Measurements from ENCODE around the gene TOPBP1.
"Not testable (repeated sequence)": the region's sequence is repeated elsewhere in the genome, so short reads cannot be mapped to it uniquely, and the experiment has no call there.

TOPBP1 gene

DNA sequence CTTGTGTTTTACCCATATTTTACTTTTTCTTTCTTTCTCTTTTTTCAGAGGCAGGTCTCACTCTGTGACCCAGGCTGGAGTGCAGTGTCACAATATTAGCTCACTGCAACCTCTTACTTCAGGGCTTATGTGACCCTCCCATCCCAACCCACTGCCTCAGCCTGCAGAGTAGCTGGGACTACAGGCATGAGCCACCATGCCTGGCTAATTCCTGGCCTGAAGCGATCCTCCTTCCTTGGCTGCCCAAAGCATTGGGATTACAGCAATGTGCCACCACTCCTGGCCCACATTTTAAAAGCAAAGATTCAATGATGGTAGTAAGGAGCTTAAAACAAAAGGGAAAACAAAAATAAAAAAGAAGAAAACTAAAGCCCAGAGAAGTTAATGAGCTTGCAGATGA, 99.4 kb downstream of the TOPBP1 start:
- H3K4me2 ChIP-seq (ENCODE audit: insufficient read depth, low read length), result no peak overlapping the region
- no peak overlapping the region for H2AFZ ChIP-seq (ENCODE audit: low read depth, low read length)
- no peak overlapping the region for H3K27ac ChIP-seq (ENCODE audit: low read length)
- H3K36me3 ChIP-seq (ENCODE audit: insufficient read depth, low read length), result no peaks in the 10 kb centered on the region
- TF ChIP-seq, protein P1, sequence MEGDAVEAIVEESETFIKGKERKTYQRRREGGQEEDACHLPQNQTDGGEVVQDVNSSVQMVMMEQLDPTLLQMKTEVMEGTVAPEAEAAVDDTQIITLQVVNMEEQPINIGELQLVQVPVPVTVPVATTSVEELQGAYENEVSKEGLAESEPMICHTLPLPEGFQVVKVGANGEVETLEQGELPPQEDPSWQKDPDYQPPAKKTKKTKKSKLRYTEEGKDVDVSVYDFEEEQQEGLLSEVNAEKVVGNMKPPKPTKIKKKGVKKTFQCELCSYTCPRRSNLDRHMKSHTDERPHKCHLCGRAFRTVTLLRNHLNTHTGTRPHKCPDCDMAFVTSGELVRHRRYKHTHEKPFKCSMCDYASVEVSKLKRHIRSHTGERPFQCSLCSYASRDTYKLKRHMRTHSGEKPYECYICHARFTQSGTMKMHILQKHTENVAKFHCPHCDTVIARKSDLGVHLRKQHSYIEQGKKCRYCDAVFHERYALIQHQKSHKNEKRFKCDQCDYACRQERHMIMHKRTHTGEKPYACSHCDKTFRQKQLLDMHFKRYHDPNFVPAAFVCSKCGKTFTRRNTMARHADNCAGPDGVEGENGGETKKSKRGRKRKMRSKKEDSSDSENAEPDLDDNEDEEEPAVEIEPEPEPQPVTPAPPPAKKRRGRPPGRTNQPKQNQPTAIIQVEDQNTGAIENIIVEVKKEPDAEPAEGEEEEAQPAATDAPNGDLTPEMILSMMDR (IDR thresholded peaks at IDR 0.05; ENCODE audit: borderline replicate concordance, extremely low read depth, low read length, poor library complexity, severe bottlenecking), result no peak
- TF ChIP-seq EZH2 (IDR thresholded peaks at IDR 0.05; ENCODE audit: borderline replicate concordance, low read depth, low read length, severe bottlenecking), result no peak
- H3K4me1 ChIP-seq (ENCODE audit: insufficient read depth, low read length), result no peaks in the 10 kb centered on the region
- ATAC-seq (ENCODE audit: insufficient read depth, low read depth) (no peak), DNase-seq (no peak)
- H3K79me2 ChIP-seq (ENCODE audit: insufficient read depth, low read length), result no peaks in the 10 kb centered on the region
- no peak overlapping the region for H3K4me3 ChIP-seq (ENCODE audit: low read depth in 1 of 2, low read length in 2 of 2)
- no peak overlapping the region for H3K9ac ChIP-seq (ENCODE audit: low read depth, low read length)
- H4K20me1 ChIP-seq (ENCODE audit: insufficient read depth, low read length), result no peaks in the 10 kb centered on the region
- no peaks in the 10 kb centered on the region for H3K27me3 ChIP-seq (ENCODE audit: insufficient read depth, low read length, poor library complexity)
- H3K9me3 ChIP-seq (ENCODE audit: insufficient read depth, low read length, severe bottlenecking), result no peaks in the 10 kb centered on the region

DNA sequence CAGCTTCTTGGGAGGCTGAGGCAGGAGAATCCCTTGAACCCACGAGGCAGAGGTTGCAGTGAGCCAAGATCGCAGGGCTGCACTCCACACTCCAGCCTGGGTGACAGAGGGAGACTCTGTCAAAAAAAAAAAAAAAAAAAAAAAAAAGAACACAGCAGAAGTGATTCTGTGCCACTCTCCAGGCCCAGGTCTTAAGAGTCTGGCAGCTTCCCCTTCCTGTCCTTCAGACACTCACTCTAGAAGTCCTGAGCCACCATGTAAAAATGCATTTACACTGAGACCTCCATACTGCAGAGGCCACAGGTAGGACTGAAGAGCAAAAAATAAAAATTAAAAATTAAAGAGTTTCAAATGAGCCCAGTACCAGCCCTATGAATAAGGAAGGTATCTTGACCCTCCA, 100.1 kb downstream of the TOPBP1 start:
- H2AFZ ChIP-seq (ENCODE audit: low read depth, low read length), result no peak overlapping the region
- no peak for TF ChIP-seq EZH2 (IDR thresholded peaks at IDR 0.05; ENCODE audit: borderline replicate concordance, low read depth, low read length, severe bottlenecking)
- TF ChIP-seq, protein P1 (IDR thresholded peaks at IDR 0.05; ENCODE audit: borderline replicate concordance, extremely low read depth, low read length, poor library complexity, severe bottlenecking), result no peak
- no peaks in the 10 kb centered on the region for H3K36me3 ChIP-seq (ENCODE audit: insufficient read depth, low read length)
- no peak overlapping the region for H3K27ac ChIP-seq (ENCODE audit: low read length)
- no peak overlapping the region for H3K4me2 ChIP-seq (ENCODE audit: insufficient read depth, low read length)
- H4K20me1 ChIP-seq (ENCODE audit: insufficient read depth, low read length), result no peaks in the 10 kb centered on the region
- no peak overlapping the region for H3K9ac ChIP-seq (ENCODE audit: low read depth, low read length)
- no peaks in the 10 kb centered on the region for H3K27me3 ChIP-seq (ENCODE audit: insufficient read depth, low read length, poor library complexity)
- H3K9me3 ChIP-seq (ENCODE audit: insufficient read depth, low read length, severe bottlenecking), result no peaks in the 10 kb centered on the region
- no peak overlapping the region for H3K4me3 ChIP-seq (ENCODE audit: low read depth in 1 of 2, low read length in 2 of 2)
- no peaks in the 10 kb centered on the region for H3K4me1 ChIP-seq (ENCODE audit: insufficient read depth, low read length)
- no peaks in the 10 kb centered on the region for H3K79me2 ChIP-seq (ENCODE audit: insufficient read depth, low read length)
- DNase-seq (no peak), ATAC-seq (ENCODE audit: insufficient read depth, low read depth) (no peak)

DNA sequence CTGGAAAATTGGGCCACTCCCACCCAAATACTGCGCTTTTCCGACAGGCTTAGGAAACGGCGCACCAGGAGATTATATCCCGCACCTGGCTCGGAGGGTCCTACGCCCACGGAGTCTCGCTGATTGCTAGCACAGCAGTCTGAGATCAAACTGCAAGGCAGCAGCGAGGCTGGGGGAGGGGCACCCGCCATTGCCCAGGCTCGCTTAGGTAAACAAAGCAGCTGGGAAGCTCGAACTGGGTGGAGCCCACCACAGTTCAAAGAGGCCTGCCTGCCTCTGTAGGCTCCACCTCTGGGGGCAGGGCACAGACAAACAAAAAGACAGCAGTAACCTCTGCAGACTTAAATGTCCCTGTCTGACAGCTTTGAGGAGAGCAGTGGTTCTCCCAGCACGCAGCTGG, 110.2 kb downstream of the TOPBP1 start:
- H3K4me1 ChIP-seq (ENCODE audit: insufficient read depth, low read length); H3K9me3 ChIP-seq (ENCODE audit: insufficient read depth, low read length, severe bottlenecking); H3K9ac ChIP-seq (ENCODE audit: low read depth, low read length); H3K79me2 ChIP-seq (ENCODE audit: insufficient read depth, low read length); H3K4me2 ChIP-seq (ENCODE audit: insufficient read depth, low read length); DNase-seq; H3K4me3 ChIP-seq (ENCODE audit: low read depth in 1 of 2, low read length in 2 of 2); H4K20me1 ChIP-seq (ENCODE audit: insufficient read depth, low read length); H3K27me3 ChIP-seq (ENCODE audit: insufficient read depth, low read length, poor library complexity); H3K36me3 ChIP-seq (ENCODE audit: insufficient read depth, low read length); H3K27ac ChIP-seq (ENCODE audit: low read length); ATAC-seq (ENCODE audit: insufficient read depth, low read depth); H2AFZ ChIP-seq (ENCODE audit: low read depth, low read length): not testable (repeated sequence)

Data from DND-41 (cell line).